ENCODE measurements around the gene ZBTB24. TPM values are rescaled to one million over a fixed set of nuclear protein-coding genes. Genes with fewer than 3 reads are reported as not detected.
A peak's percentile ranks its signal among the peaks of the same experiment; 100 is the strongest.

The ZBTB24 gene
- total RNA-seq, 4 donors from 2014 or later, result 5.3 to 6.4 (median 5.9) TPM

DNA sequence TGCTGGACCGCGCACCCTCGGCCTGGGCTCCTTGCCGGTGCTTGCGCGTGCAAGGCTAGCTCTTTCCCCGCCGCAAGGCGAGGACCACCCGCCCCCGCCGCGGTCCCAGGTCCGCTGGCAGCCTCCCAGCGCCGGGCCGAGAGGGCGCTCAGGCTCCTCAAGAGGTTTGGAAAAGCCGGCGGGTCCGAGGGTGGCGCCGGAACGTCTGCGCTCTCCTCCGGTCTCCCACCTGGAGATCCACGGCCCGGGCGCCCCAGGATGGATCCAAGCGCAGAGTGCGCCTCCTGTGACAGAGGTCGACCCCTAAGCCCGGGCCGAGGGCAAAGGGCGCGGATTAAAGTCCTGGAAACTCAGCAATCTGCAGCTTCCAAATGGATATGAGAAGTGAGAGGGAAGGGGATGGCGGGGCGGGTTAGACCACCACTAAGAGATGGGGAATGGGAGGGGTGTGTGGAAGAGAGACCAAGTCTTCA lies 26.9 kb downstream of the ZBTB24 start:
- no peaks in the 10 kb centered on the region for H3K27me3 ChIP-seq
- peak overlapping the region; percentile 65 to 90 (median 80) for H3K4me3 ChIP-seq
- 10% methylated on average over 19 of the region's 38 CpGs for WGBS
- intact Hi-C loops (cut with DNase I), result no loop called here
- H3K9me3 ChIP-seq, result no peaks in the 10 kb centered on the region
- H3K36me3 ChIP-seq, result peaks cover 1 to 17% (median 14%) of the 10 kb centered on the region in 4 donors
- peaks cover 20 to 33% (median 31%) of the 10 kb centered on the region in 4 donors for H3K4me1 ChIP-seq
- peak overlapping the region; percentile 64 to 80 (median 76) for H3K27ac ChIP-seq (replicated peaks in 1 of 4)
- TF ChIP-seq, protein P1, sequence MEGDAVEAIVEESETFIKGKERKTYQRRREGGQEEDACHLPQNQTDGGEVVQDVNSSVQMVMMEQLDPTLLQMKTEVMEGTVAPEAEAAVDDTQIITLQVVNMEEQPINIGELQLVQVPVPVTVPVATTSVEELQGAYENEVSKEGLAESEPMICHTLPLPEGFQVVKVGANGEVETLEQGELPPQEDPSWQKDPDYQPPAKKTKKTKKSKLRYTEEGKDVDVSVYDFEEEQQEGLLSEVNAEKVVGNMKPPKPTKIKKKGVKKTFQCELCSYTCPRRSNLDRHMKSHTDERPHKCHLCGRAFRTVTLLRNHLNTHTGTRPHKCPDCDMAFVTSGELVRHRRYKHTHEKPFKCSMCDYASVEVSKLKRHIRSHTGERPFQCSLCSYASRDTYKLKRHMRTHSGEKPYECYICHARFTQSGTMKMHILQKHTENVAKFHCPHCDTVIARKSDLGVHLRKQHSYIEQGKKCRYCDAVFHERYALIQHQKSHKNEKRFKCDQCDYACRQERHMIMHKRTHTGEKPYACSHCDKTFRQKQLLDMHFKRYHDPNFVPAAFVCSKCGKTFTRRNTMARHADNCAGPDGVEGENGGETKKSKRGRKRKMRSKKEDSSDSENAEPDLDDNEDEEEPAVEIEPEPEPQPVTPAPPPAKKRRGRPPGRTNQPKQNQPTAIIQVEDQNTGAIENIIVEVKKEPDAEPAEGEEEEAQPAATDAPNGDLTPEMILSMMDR (IDR thresholded peaks at IDR 0.05), result no peak
- TF ChIP-seq EP300 (IDR thresholded peaks at IDR 0.05) (no peak), POLR2A (IDR thresholded peaks at IDR 0.05; ENCODE audit: low read depth) (no peak), POLR2AphosphoS5 (IDR thresholded peaks at IDR 0.05) (no peak)
- no peak for DNase-seq (ENCODE audit: extremely low spot score)

DNA sequence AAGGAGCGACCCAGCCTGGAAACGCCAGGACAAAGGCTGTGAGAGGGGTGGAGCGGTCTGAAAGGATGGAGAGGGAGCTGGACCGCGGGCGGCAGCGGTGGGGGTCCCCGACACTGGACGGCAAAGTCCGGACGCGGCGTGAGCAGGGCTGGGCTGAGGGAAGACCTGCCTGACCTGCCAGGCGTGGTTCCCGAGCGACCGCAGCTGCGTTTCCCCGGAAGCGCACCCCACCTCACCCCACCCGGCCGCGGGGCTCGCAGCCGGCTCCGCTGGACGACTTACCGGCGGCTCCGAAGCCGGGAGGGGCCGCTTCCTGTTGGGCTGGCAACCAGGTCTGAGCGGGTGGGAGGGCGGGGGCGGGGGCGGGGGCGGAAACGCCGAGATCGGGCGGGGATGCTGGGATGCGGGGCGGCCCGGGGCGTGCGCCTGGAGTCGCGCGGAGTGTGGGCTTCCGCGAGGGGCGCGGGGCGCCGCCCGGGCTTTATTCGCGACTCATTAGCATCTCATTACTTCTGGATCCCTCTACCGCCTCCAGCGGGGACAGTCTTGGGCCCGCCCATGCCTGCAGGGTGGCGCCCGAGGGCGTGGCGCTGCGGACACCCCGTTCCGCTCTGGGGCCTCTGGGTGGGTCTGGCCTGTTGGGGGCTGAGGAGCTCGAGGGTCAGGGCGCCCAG lies 27.4 kb downstream of the ZBTB24 start, which contains the start of gene MICAL1:
MICAL1 (minus strand) TSS at position 336 of the 674 bp plus-strand sequence. CDS start 1,576 bp downstream, outside the sequence.
- Histone ChIP-seq H3K4me3 (peak within 1 kb of the TSS; percentile 65 to 90 (median 80)), H3K36me3 (peaks cover 0 to 16% (median 13%) of the 10 kb centered on the region in 4 donors), H3K9me3 (no peaks in the 10 kb centered on the region), H3K4me1 (peaks cover 20 to 33% (median 31%) of the 10 kb centered on the region in 4 donors), H3K27ac (replicated peaks in 1 of 4) (peak within 1 kb of the TSS; percentile 64 to 80 (median 76)), H3K27me3 (no peaks in the 10 kb centered on the region)
- TF ChIP-seq, protein P1 (IDR thresholded peaks at IDR 0.05), result peak in 1 of 3 experiments; percentile 45
- TF ChIP-seq POLR2A (IDR thresholded peaks at IDR 0.05; ENCODE audit: low read depth), result no peak
- peak; percentile 37 to 78 for TF ChIP-seq POLR2AphosphoS5 (IDR thresholded peaks at IDR 0.05)
- no peak for DNase-seq (ENCODE audit: extremely low spot score)
- under 1% methylated on average over 30 of the region's 70 CpGs for WGBS
- intact Hi-C loops (cut with DNase I), result no loop called here

DNA sequence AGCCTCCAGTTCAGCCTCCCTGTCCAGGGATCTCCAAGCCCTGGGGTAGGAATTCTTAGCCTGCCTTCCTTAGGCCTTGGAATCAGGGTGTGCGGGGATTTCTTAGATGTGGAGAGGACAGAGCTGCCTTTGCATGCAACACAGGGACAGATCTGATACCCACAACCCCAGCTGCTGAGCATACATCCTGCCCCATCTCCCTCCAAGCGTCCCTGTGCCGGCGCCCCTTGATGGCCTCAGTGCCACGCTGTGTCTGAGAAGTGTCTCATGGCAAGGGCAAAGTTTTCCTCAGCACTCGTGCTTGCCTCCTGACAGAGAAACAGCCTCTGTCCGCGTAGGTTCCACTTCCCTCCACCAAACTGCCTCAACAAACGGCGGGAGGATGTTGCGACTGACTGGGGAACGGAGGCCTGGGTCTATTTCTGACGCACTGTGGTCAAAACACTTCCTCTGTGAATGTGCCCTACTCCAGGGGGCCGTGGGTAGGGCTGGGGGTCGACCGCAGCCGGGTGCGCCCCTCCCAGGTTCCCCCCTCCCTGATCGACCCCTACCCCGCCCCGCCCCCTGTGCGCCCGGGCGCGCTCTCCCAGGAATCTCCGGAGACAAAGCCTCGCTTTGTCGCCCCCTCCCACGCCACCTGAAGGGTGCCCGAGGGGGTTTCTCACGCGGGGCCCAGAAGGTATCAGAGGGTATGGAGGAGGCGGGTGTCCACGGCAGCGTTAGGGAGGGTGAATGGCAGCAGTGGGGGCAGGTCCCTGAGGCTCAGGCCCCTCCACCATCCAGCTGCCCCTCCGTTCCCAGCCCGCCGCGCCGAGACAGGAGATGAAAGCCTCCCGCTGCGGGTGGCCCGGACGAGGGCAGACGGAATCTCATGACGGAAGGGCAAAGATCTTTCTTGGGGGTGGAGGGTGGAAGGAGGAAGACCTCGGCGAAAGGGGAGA lies 28.3 kb downstream of the ZBTB24 start:
- TF ChIP-seq POLR2AphosphoS5 (IDR thresholded peaks at IDR 0.05), result peak; percentile 31 to 32
- TF ChIP-seq, protein P1 (IDR thresholded peaks at IDR 0.05), result no peak
- no peak for TF ChIP-seq EP300 (IDR thresholded peaks at IDR 0.05)
- intact Hi-C loops (cut with DNase I), result no loop called here
- Histone ChIP-seq H3K9me3 (no peaks in the 10 kb centered on the region), H3K27ac (replicated peaks in 1 of 4) (peak overlapping the region; percentile 64 to 80 (median 76)), H3K4me3 (peak overlapping the region; percentile 65 to 90 (median 80)), H3K4me1 (peaks cover 20 to 33% (median 31%) of the 10 kb centered on the region in 4 donors), H3K36me3 (peaks cover 0 to 16% (median 13%) of the 10 kb centered on the region in 4 donors), H3K27me3 (no peaks in the 10 kb centered on the region)
- WGBS, result 17% methylated on average over 30 of the region's 48 CpGs
- DNase-seq (ENCODE audit: extremely low spot score), result no peak

DNA sequence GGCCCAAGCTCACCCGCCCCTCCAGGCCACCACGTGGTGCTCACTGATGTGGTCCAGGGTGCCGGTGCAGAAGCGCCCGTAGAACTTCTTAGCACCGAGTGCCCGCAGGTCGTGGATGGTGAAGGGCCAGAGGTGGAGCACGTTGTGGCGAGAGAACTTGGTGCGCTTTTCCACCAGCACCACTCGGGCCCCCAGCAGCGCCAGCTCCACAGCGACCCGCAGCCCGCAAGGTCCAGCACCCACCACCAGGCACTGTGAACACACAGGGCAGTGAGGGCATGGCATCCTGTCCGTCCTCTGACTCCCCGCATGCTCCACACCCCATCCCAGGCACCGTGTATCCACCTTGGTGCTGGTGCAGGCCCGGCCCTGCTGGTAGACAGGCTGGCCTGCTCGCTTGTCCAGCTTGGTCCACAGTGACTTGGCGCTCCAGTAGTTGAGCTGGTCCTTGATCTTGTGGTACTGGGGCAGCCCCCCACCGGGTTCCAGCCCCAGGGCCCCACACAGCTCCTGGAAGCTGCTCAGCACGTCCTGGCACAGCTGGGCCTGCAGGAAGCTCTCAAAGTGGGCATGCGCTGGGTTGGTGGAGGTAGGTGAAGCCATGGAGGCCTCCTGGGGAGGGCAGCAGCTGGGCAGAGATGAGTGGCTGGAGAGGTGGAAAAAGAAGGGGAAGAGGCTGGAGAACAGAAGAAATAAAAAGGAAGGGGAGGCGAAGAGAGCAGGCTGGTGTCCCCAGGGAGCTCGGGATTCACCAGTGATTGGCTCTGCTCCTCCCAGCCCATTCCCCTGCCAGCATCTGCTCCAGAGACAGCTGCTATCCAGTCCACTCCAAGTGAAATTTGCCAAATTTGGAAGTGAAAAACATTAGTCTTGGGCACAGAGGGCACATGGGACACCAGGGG lies 29.2 kb downstream of the ZBTB24 start:
- TF ChIP-seq EP300 (IDR thresholded peaks at IDR 0.05) (no peak), POLR2A (IDR thresholded peaks at IDR 0.05; ENCODE audit: low read depth) (no peak), POLR2AphosphoS5 (IDR thresholded peaks at IDR 0.05) (no peak)
- TF ChIP-seq, protein P1 (IDR thresholded peaks at IDR 0.05), result no peak
- Histone ChIP-seq H3K9me3 (no peaks in the 10 kb centered on the region), H3K4me3 (peak overlapping the region; percentile 65 to 90 (median 80)), H3K36me3 (peaks cover 0 to 16% (median 13%) of the 10 kb centered on the region in 4 donors), H3K27me3 (no peaks in the 10 kb centered on the region), H3K4me1 (peaks cover 20 to 33% (median 31%) of the 10 kb centered on the region in 4 donors), H3K27ac (replicated peaks in 1 of 4) (peak overlapping the region; percentile 64 to 80 (median 76))
- 85% methylated on average over 14 of the region's 27 CpGs for WGBS
- intact Hi-C loops (cut with DNase I), result no loop called here
- DNase-seq (ENCODE audit: extremely low spot score), result no peak
